Hepatocyte (in vitro differentiated cells): ENCODE data around the gene ME3. TPM values are rescaled to one million over a fixed set of nuclear protein-coding genes. Genes with fewer than 3 reads are reported as not detected.

Experiments used
- DNase-seq: peaks from one replicate; pipeline ENCODE4 v3.0.0-alpha.2; 2016; ENCODE audit warnings: low spot score
- H2AFZ ChIP-seq: fragments of 200-600 bp; sonication (generic); 2 replicates; pipeline ENCODE4 v1.6.0; 2016; ENCODE audit warnings: antibody characterized with exemption, mild to moderate bottlenecking
- H3K27ac ChIP-seq: fragments of 200-600 bp; sonication (generic); 2 replicates; pipeline ENCODE4 v1.5.1; 2016; ENCODE audit warnings: mild to moderate bottlenecking
- H3K27me3 ChIP-seq: fragments of 200-600 bp; sonication (generic); 2 replicates; pipeline ENCODE4 v1.6.1; 2016
- H3K36me3 ChIP-seq: fragments of 200-600 bp; sonication (generic); replicated peaks from 2 replicates; pipeline ENCODE4 v1.5.1; 2016; ENCODE audit warnings: low read depth; ENCODE audit not compliant: insufficient read depth
- H3K4me1 ChIP-seq: fragments of 200-600 bp; sonication (generic); 2 replicates; pipeline ENCODE4 v1.5.1; 2016; ENCODE audit warnings: mild to moderate bottlenecking, moderate library complexity; ENCODE audit not compliant: insufficient read depth
- H3K4me2 ChIP-seq: fragments of 200-600 bp; sonication (generic); 2 replicates; pipeline ENCODE4 v1.6.0; 2016
- H3K4me3 ChIP-seq: fragments of 200-600 bp; sonication (generic); 2 replicates; pipeline ENCODE4 v1.5.1; 2016; ENCODE audit warnings: mild to moderate bottlenecking
- H3K79me2 ChIP-seq: fragments of 200-600 bp; sonication (generic); 2 replicates; pipeline ENCODE4 v1.6.0; 2017; ENCODE audit warnings: mild to moderate bottlenecking
- H3K9me2 ChIP-seq: fragments of 200-600 bp; sonication (generic); replicated peaks from 2 replicates; pipeline ENCODE4 v1.6.0; 2017; ENCODE audit warnings: mild to moderate bottlenecking; ENCODE audit not compliant: insufficient read depth
- H3K9me3 ChIP-seq: fragments of 200-600 bp; sonication (generic); 2 replicates; pipeline ENCODE4 v1.5.1; 2016; ENCODE audit warnings: low read depth, mild to moderate bottlenecking
- H4K20me1 ChIP-seq: fragments of 200-600 bp; sonication (generic); 2 replicates; pipeline ENCODE4 v1.6.0; 2016; ENCODE audit warnings: mild to moderate bottlenecking; ENCODE audit not compliant: insufficient read depth, poor library complexity, severe bottlenecking
- CTCF ChIP-seq: fragments of 200-600 bp; sonication (generic); IDR thresholded peaks from 2 replicates; pipeline ENCODE4 v1.5.1; 2016; ENCODE audit warnings: antibody characterized with exemption, mild to moderate bottlenecking; ENCODE audit not compliant: poor library complexity
- EZH2 ChIP-seq: fragments of 200-600 bp; sonication (generic); IDR thresholded peaks from 2 replicates; pipeline ENCODE4 v1.6.1; 2016; ENCODE audit warnings: antibody characterized with exemption, mild to moderate bottlenecking, borderline replicate concordance
- EZH2phosphoT487 ChIP-seq: fragments of 200-600 bp; sonication (generic); IDR thresholded peaks from one replicate; pipeline ENCODE4 v1.6.1; 2018; ENCODE audit warnings: antibody characterized with exemption, mild to moderate bottlenecking, low read depth, moderate library complexity; ENCODE audit not compliant: unreplicated experiment, severe bottlenecking
- WGBS: methylation state at CpG from one replicate; pipeline ENCODE4 v1.1.6; 2016; ENCODE audit warnings: low lambda C conversion rate; ENCODE audit errors: missing lambda C conversion rate; 5-methylcytosine and 5-hydroxymethylcytosine counted together
- polyA plus RNA-seq: library from polyadenylated mRNA; unstranded; fragments of >200 nt; fragmentation: Nextera tagmentation; extraction: Ambion mirVana; gene quantifications from 2 replicates; pipeline ENCODE4 v1.2.1, GENCODE V29; 2016
- total RNA-seq: library from RNA; depleted of rRNA; stranded (reverse); fragments of >200 nt; gene quantifications from 2 replicates; pipeline ENCODE4 v1.2.3, GENCODE V29; 2014

ME3 gene
- total and polyA plus RNA-seq, 2 experiments from 2014 or later: 10.3 to 16.1 TPM

GRCh38 chr11:86492370-86493010 is 179.9 kb downstream of the ME3 start:
- Histone ChIP-seq H3K9me2 (no peaks in the 10 kb centered on the region), H3K4me1 (no peaks in the 10 kb centered on the region), H3K27ac (no peak overlapping the region), H3K27me3 (no peaks in the 10 kb centered on the region), H3K36me3 (no peaks in the 10 kb centered on the region), H3K9me3 (no peaks in the 10 kb centered on the region), H3K4me2 (no peak overlapping the region), H3K4me3 (no peak overlapping the region), H4K20me1 (no peaks in the 10 kb centered on the region), H2AFZ (no peak overlapping the region), H3K79me2 (no peaks in the 10 kb centered on the region)
- TF ChIP-seq CTCF: no peak
- TF ChIP-seq EZH2phosphoT487: no peak
- TF ChIP-seq EZH2: no peak
- DNase-seq: no peak
- 90% methylated on average over 4 of the region's 4 CpGs for WGBS

- 90% methylated on average over 4 of the region's 4 CpGs for WGBS
- Histone ChIP-seq H3K9me2 (no peaks in the 10 kb centered on the region), H3K9me3 (no peaks in the 10 kb centered on the region), H3K27ac (no peak overlapping the region), H3K4me2 (no peak overlapping the region), H3K27me3 (no peaks in the 10 kb centered on the region), H2AFZ (no peak overlapping the region), H3K4me1 (peaks cover 6% of the 10 kb centered on the region), H4K20me1 (no peaks in the 10 kb centered on the region), H3K4me3 (no peak overlapping the region), H3K36me3 (no peaks in the 10 kb centered on the region), H3K79me2 (no peaks in the 10 kb centered on the region)
- TF ChIP-seq EZH2: no peak
- no peak for TF ChIP-seq CTCF
- no peak for TF ChIP-seq EZH2phosphoT487
- DNase-seq: no peak
These were observed 181.4 kb downstream of the ME3 start for GRCh38 chr11:86491027-86491426.

GRCh38 chr11:86490582-86490981 is 181.8 kb downstream of the ME3 start:
- Histone ChIP-seq H3K27me3 (no peaks in the 10 kb centered on the region), H3K4me3 (no peak overlapping the region), H3K27ac (no peak overlapping the region), H4K20me1 (no peaks in the 10 kb centered on the region), H3K4me2 (no peak overlapping the region), H3K9me3 (no peaks in the 10 kb centered on the region), H3K79me2 (no peaks in the 10 kb centered on the region), H2AFZ (no peak overlapping the region), H3K36me3 (no peaks in the 10 kb centered on the region), H3K9me2 (no peaks in the 10 kb centered on the region), H3K4me1 (peaks cover 6% of the 10 kb centered on the region)
- TF ChIP-seq EZH2 (no peak), EZH2phosphoT487 (no peak), CTCF (no peak)
- DNase-seq: no peak

GRCh38 chr11:86489442-86489841 is 183.0 kb downstream of the ME3 start:
- no peaks in the 10 kb centered on the region for H3K9me2 ChIP-seq
- H4K20me1 ChIP-seq: no peaks in the 10 kb centered on the region
- H3K4me2 ChIP-seq: no peak overlapping the region
- H3K9me3 ChIP-seq: no peaks in the 10 kb centered on the region
- no peak overlapping the region for H3K4me3 ChIP-seq
- H3K36me3 ChIP-seq: no peaks in the 10 kb centered on the region
- TF ChIP-seq EZH2: no peak
- no peak for TF ChIP-seq CTCF
- no peak for TF ChIP-seq EZH2phosphoT487
- WGBS: 96% methylated on average over 3 of the region's 3 CpGs
- no peaks in the 10 kb centered on the region for H3K79me2 ChIP-seq
- H3K27me3 ChIP-seq: no peaks in the 10 kb centered on the region
- no peak for DNase-seq
- no peak overlapping the region for H2AFZ ChIP-seq
- peaks cover 11% of the 10 kb centered on the region for H3K4me1 ChIP-seq
- no peak overlapping the region for H3K27ac ChIP-seq
